Measurements from ENCODE around the gene DMBT1.

The DMBT1 gene

DNA sequence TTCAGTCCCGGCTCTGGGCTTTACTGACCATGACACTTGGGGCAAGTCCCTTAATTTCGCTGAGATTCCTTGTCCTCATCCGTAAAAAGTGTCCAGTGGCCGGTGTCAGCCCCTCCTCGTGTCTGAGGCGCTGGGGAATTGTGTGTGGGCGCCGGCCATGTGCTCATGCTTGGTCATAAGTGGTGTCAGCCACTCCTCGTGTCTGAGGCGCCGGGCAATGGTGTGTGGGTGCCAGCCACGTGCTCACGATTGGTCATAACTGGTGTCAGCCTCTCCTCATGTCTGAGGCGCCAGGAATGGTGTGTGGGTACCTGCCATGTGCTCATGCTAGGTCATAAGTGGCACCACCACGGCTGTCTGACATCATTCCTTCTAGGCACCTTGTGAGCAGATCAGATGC lies 40.7 kb upstream of the DMBT1 start:
- TF ChIP-seq CTCF (IDR thresholded peaks at IDR 0.05): no peak

DNA sequence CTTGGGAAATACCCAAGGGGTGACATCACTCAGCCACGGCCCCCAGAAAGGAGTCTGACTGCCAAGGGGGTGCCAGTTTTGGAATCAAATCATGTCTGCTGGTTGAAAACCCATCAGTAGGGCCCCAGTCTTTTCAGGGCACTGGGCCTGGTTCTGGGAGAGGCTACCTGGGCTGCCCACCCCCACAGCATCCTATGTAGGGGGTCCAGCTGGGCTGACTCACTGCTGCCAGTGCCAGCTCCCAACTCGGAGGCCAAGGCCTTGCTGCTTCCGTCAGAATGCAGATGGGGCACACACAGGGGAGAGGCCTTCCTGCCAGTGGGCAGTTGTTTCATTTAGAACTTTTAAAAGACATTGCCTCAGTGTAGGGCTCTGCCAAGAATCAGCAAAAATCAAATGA lies 39.5 kb upstream of the DMBT1 start:
- no peak for TF ChIP-seq CTCF (IDR thresholded peaks at IDR 0.05)

- no peak for TF ChIP-seq CTCF (IDR thresholded peaks at IDR 0.05)
Observed at GRCh38 chr10:122524811-122525210, 35.7 kb upstream of the DMBT1 start.

- TF ChIP-seq CTCF (IDR thresholded peaks at IDR 0.05): peak; percentile 28; the same call in 1 of the 2 replicates
Observed at GRCh38 chr10:122525788-122526187, 34.8 kb upstream of the DMBT1 start.

DNA sequence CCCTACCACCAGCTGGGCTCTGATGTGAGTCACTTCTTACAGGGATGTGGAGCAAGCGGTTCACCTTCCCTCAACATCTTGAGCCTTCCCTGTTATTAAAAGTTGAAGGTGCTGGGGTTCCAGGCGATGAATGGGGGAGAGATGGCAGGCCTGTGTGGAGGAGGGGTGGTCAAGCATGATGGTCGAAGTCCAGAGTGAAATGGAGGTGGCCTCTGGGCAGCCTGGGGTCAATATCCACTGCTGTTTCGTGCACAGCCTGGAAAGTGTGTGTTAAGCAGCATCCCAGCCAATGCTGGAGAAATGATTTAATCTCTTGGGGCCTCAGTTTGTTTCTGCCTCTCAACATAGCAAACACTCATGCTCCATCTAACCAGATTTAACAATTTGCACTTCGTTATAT lies 33.7 kb upstream of the DMBT1 start:
- no peak for TF ChIP-seq CTCF (IDR thresholded peaks at IDR 0.05)

DNA sequence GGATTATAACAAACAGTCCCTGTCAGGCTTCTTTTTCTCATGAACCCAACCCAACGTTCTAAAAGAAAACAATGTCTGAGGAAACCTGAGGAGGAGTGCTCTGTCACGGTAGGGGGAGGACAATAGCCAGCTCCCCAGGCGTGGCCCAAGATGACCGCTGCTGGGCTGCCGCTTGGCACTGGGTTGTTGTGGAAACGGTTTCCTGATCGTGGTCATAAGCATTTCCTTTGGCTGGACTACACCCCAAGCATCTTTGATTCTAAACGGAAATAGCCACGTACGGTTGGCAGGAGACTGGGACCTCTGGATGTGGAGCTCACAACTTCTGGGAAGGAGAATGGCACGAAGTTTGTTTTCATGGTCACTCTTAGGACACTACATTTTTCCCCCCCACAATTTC lies 30.4 kb upstream of the DMBT1 start:
- TF ChIP-seq CTCF (IDR thresholded peaks at IDR 0.05): no peak

DNA sequence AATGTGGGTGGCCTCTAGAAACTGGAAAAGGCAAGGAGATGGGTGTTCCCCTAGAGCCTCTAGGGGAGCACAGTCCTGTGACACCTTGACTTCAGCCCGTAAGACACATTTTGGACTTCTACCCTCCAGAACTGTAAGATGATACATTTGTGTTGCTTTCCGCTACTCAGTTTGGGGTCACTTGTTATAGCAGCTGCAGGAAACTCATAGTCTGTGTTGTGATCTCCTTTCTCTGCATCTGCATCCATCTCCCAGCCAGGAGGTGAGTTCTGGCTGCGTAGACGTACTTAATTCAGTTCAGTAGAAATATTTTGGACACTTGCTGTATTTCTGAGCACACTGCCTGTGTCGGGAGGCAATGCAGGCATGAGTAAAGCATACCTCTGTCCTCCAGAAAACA lies 29.3 kb upstream of the DMBT1 start:
- TF ChIP-seq CTCF (IDR thresholded peaks at IDR 0.05): no peak

DNA sequence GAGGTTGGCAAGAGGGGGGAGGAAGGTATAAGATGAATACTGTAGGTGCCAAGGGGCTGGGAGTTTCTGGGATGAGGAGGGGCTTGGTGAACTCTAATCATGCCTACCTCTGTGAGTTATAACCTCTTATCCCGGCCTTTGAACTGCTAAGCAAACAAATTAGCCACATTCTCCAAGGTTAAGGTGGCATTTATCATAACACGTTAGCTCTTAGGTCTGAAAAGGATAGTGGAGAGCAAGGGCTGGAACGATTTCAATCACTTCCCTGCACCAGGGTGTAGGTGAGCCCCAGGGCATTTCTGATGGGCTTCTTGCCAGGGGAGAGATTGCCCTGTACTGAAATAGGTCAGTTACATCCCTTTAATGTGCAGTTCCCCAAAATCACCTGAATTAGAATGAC lies 28.6 kb upstream of the DMBT1 start:
- no peak for TF ChIP-seq CTCF (IDR thresholded peaks at IDR 0.05)

Data from LNCAP (cell line).